ENCODE measurements around the gene CYP2A6. TPM values are rescaled to one million over a fixed set of nuclear protein-coding genes. Genes with fewer than 3 reads are reported as not detected.
"Not testable (repeated sequence)": the region's sequence is repeated elsewhere in the genome, so short reads cannot be mapped to it uniquely, and the experiment has no call there.

The CYP2A6 gene
- total RNA-seq, 1 donor from 2014 or later: not detected

GRCh38 chr19:40811478-40812341 lies 38.5 kb downstream of the CYP2A6 start:
- Mint-ChIP-seq H3K27me3 (ENCODE audit: unreplicated experiment) (peaks cover 7% of the 10 kb centered on the region), H3K9me3 (ENCODE audit: unreplicated experiment) (no peaks in the 10 kb centered on the region), H3K4me1 (ENCODE audit: unreplicated experiment) (peaks cover 57% of the 10 kb centered on the region), H3K36me3 (ENCODE audit: unreplicated experiment) (peaks cover 7% of the 10 kb centered on the region), H3K27ac (ENCODE audit: unreplicated experiment) (peak overlapping the region; percentile 71), H3K4me3 (ENCODE audit: unreplicated experiment) (peak overlapping the region; percentile 87)
- no peak for TF ChIP-seq CTCF (IDR thresholded peaks at IDR 0.05)
- no peak for DNase-seq (ENCODE audit: extremely low spot score, unreplicated experiment)

DNA sequence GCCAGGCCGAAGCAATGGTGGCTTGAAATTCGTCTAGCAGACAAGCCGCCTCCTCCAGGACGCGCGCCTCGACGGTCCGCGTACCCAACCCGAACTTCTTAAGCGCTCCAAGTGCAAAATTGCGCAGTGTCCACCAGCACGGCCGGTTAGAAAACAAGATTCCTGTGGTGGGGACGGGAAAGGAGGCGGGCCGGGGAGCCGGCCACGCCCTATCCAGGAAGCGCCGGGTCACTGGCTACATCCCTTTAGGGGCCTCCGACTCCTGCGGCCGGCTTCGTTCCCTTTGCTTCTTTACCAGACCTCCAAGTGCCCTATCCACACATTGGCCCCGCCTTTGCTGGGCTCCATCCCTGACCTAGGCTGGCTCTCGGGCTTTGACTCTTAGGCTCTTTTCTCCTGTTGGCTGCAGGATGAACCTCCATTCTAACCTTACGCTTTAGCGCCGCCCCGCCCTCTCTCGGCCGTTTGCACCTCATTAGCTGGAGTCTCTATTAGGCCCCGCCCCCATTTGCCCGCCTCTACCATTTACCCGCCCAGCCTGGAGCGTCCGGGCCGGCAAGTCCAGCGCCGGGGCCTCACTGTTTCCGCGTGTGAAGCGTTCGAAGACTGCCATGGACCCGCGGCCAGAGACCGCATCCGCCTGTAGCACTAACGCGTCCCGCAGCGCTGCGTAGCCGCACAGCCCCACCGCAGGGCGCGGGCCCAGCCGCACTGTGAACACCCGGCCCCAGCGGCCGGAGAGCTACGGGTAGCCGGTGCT lies 39.4 kb downstream of the CYP2A6 start:
- H3K27me3 Mint-ChIP-seq (ENCODE audit: unreplicated experiment); H3K9me3 Mint-ChIP-seq (ENCODE audit: unreplicated experiment); H3K36me3 Mint-ChIP-seq (ENCODE audit: unreplicated experiment); DNase-seq (ENCODE audit: extremely low spot score, unreplicated experiment): not testable (repeated sequence)
- Mint-ChIP-seq H3K27ac (ENCODE audit: unreplicated experiment) (peak overlapping the region; percentile 85), H3K4me1 (ENCODE audit: unreplicated experiment) (peaks cover 66% of the 10 kb centered on the region), H3K4me3 (ENCODE audit: unreplicated experiment) (peak overlapping the region; percentile 87)

- no peaks in the 10 kb centered on the region for H3K9me3 Mint-ChIP-seq (ENCODE audit: unreplicated experiment)
- H3K36me3 Mint-ChIP-seq (ENCODE audit: unreplicated experiment): peaks cover 7% of the 10 kb centered on the region
- H3K27me3 Mint-ChIP-seq (ENCODE audit: unreplicated experiment): peaks cover 7% of the 10 kb centered on the region
- no peak for DNase-seq (ENCODE audit: extremely low spot score, unreplicated experiment)
- peak overlapping the region; percentile 85 for H3K27ac Mint-ChIP-seq (ENCODE audit: unreplicated experiment)
- H3K4me3 Mint-ChIP-seq (ENCODE audit: unreplicated experiment): peak overlapping the region; percentile 87
- no peak for TF ChIP-seq CTCF (IDR thresholded peaks at IDR 0.05)
- peaks cover 69% of the 10 kb centered on the region for H3K4me1 Mint-ChIP-seq (ENCODE audit: unreplicated experiment)
Observed at GRCh38 chr19:40810160-40810559, 40.1 kb downstream of the CYP2A6 start.

DNA sequence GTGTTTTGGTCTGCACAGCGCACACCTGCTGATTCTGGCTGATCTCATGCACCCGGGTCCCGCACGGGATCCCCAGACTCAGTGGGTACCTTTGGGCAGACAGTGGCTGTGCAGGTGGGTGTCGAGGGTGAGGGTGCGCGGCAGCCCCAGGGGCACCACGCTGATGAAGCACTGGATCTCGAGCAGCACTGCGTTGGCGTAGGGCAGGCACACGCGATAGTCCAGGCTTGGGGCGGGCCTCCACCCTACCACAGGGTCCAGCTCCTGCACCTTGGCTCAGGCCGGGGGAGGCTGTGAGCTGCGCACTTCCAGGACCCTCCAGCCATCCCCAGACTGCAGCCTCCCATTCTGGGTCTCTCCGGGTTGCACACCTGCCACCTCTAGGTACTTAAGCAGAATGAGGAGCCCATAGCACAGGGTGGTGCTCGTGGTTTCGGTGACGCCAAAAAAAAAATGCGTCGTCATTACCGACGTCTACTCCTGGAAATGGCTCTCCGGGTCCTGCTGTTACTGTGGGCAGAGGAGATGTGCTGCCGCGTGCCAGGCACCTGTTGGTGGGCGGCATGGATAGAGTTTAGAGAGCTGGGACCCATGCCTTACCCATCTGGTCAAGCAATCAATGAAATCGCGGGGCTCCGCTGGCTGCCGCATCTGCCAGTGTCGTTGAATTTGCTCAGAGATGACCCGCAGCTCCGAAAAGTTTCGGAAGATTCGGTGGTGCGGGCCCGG lies 40.7 kb downstream of the CYP2A6 start:
- Mint-ChIP-seq H3K36me3 (ENCODE audit: unreplicated experiment) (peaks cover 7% of the 10 kb centered on the region), H3K4me3 (ENCODE audit: unreplicated experiment) (no peak overlapping the region), H3K4me1 (ENCODE audit: unreplicated experiment) (peaks cover 72% of the 10 kb centered on the region), H3K9me3 (ENCODE audit: unreplicated experiment) (no peaks in the 10 kb centered on the region), H3K27me3 (ENCODE audit: unreplicated experiment) (peaks cover 3% of the 10 kb centered on the region), H3K27ac (ENCODE audit: unreplicated experiment) (peak overlapping the region; percentile 85)
- TF ChIP-seq CTCF (IDR thresholded peaks at IDR 0.05): no peak
- DNase-seq (ENCODE audit: extremely low spot score, unreplicated experiment): no peak

GRCh38 chr19:40808497-40808896 lies 41.8 kb downstream of the CYP2A6 start:
- H3K4me3 Mint-ChIP-seq (ENCODE audit: unreplicated experiment): no peak overlapping the region
- TF ChIP-seq CTCF (IDR thresholded peaks at IDR 0.05): no peak
- H3K27ac Mint-ChIP-seq (ENCODE audit: unreplicated experiment): no peak overlapping the region
- peaks cover 74% of the 10 kb centered on the region for H3K4me1 Mint-ChIP-seq (ENCODE audit: unreplicated experiment)
- peaks cover 12% of the 10 kb centered on the region for H3K36me3 Mint-ChIP-seq (ENCODE audit: unreplicated experiment)
- H3K27me3 Mint-ChIP-seq (ENCODE audit: unreplicated experiment): no peaks in the 10 kb centered on the region
- H3K9me3 Mint-ChIP-seq (ENCODE audit: unreplicated experiment): no peaks in the 10 kb centered on the region
- no peak for DNase-seq (ENCODE audit: extremely low spot score, unreplicated experiment)

All from osteocyte (in vitro differentiated cells).